OCI-LY7 (cell line): ENCODE measurements around the gene SELENOI.

ENCODE experiments used
- EZH2phosphoT487 ChIP-seq: fragments of 200-600 bp; sonication (generic); IDR thresholded peaks from 2 replicates; pipeline ENCODE4 v1.6.1; 2018; ENCODE audit warnings: low read depth, borderline replicate concordance, mild to moderate bottlenecking, mixed run types, antibody characterized with exemption, low read length, moderate library complexity, mixed read lengths
- TF ChIP-seq, protein P1 (sequence below): fragments of 200-600 bp; sonication (generic); conservative IDR thresholded peaks from 2 replicates; pipeline ENCODE4 v1.5.1; 2014; ENCODE audit warnings: mild to moderate bottlenecking, antibody characterized with exemption, low read length, moderate library complexity, mixed read lengths

DNA sequence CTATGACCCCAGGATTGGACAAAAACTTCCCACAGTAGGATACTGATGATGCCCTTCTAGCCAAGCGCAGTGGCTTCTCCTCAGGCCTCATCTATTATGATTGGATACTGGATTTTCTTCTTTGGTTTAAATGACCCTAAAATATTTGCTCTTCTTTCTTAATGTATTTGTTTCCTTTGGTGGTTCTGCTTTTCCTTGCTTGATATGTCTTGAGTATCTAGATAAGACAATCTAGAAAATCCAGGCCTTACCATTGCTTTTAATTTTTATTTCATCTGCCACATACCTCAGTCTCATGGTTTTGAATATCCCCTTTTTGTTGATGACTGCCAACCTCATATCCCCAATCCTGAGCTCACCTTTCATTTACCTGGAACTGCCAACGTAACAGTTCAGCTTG, 96.4 kb downstream of the SELENOI start:
- TF ChIP-seq, protein P1, sequence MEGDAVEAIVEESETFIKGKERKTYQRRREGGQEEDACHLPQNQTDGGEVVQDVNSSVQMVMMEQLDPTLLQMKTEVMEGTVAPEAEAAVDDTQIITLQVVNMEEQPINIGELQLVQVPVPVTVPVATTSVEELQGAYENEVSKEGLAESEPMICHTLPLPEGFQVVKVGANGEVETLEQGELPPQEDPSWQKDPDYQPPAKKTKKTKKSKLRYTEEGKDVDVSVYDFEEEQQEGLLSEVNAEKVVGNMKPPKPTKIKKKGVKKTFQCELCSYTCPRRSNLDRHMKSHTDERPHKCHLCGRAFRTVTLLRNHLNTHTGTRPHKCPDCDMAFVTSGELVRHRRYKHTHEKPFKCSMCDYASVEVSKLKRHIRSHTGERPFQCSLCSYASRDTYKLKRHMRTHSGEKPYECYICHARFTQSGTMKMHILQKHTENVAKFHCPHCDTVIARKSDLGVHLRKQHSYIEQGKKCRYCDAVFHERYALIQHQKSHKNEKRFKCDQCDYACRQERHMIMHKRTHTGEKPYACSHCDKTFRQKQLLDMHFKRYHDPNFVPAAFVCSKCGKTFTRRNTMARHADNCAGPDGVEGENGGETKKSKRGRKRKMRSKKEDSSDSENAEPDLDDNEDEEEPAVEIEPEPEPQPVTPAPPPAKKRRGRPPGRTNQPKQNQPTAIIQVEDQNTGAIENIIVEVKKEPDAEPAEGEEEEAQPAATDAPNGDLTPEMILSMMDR, result no peak
- no peak for TF ChIP-seq EZH2phosphoT487
